Measurements from ENCODE around the gene BCCIP. TPM values are rescaled to one million over a fixed set of nuclear protein-coding genes. Genes with fewer than 3 reads are reported as not detected.

The BCCIP gene
- total RNA-seq, 4 donors from 2014 or later: 29.5 to 62.0 (median 53.5) TPM

GRCh38 chr10:125849448-125849847 lies 26.1 kb downstream of the BCCIP start:
- Histone ChIP-seq H3K36me3 (peaks cover 0 to 96% (median 17%) of the 10 kb centered on the region in 3 donors), H3K4me1 (peaks cover 0 to 4% (median 0%) of the 10 kb centered on the region in 3 donors), H3K9me3 (no peaks in the 10 kb centered on the region), H3K4me3 (no peak overlapping the region), H3K27me3 (no peaks in the 10 kb centered on the region), H3K27ac (no peak overlapping the region)
- DNase-seq: no peak
- 84 to 88% methylated on average over 7 of the region's 7 CpGs for WGBS, 2 donors
- no peak for TF ChIP-seq CTCF (IDR thresholded peaks at IDR 0.05)
- TF ChIP-seq POLR2A (IDR thresholded peaks at IDR 0.05): no peak
- intact Hi-C loops (cut with DNase I): no loop called here

- H3K36me3 ChIP-seq: peaks cover 0 to 92% (median 17%) of the 10 kb centered on the region in 3 donors
- intact Hi-C loops (cut with DNase I): no loop called here
- TF ChIP-seq CTCF (IDR thresholded peaks at IDR 0.05) (no peak), POLR2A (IDR thresholded peaks at IDR 0.05) (no peak)
- H3K27me3 ChIP-seq: no peaks in the 10 kb centered on the region
- H3K27ac ChIP-seq: no peak overlapping the region
- no peaks in the 10 kb centered on the region for H3K4me1 ChIP-seq
- no peaks in the 10 kb centered on the region for H3K9me3 ChIP-seq
- no peak for DNase-seq
- WGBS, 2 donors: 77 to 87% methylated on average over 2 of the region's 2 CpGs
- no peak overlapping the region for H3K4me3 ChIP-seq
Observed at GRCh38 chr10:125850766-125851731, 27.7 kb downstream of the BCCIP start.

GRCh38 chr10:125852487-125852886 lies 29.1 kb downstream of the BCCIP start:
- no peak overlapping the region for H3K27ac ChIP-seq
- WGBS, 2 donors: 93 to 95% methylated on average over 7 of the region's 7 CpGs
- H3K36me3 ChIP-seq: peaks cover 0 to 78% (median 17%) of the 10 kb centered on the region in 3 donors
- no peak overlapping the region for H3K4me3 ChIP-seq
- H3K9me3 ChIP-seq: no peaks in the 10 kb centered on the region
- no peak for DNase-seq
- intact Hi-C loops (cut with DNase I): no loop called here
- peaks cover 0 to 3% (median 0%) of the 10 kb centered on the region in 3 donors for H3K4me1 ChIP-seq
- no peaks in the 10 kb centered on the region for H3K27me3 ChIP-seq
- TF ChIP-seq POLR2A (IDR thresholded peaks at IDR 0.05) (no peak), CTCF (IDR thresholded peaks at IDR 0.05) (no peak)

GRCh38 chr10:125857185-125857760 lies 33.9 kb downstream of the BCCIP start:
- intact Hi-C loops (cut with DNase I): no loop called here
- TF ChIP-seq CTCF (IDR thresholded peaks at IDR 0.05): no peak
- no peak for TF ChIP-seq POLR2A (IDR thresholded peaks at IDR 0.05)
- no peak overlapping the region for H3K4me3 ChIP-seq
- peaks cover 0 to 71% (median under 1%) of the 10 kb centered on the region in 3 donors for H3K36me3 ChIP-seq
- H3K27me3 ChIP-seq: no peaks in the 10 kb centered on the region
- peaks cover 0 to 3% (median 0%) of the 10 kb centered on the region in 3 donors for H3K4me1 ChIP-seq
- no peak overlapping the region for H3K27ac ChIP-seq
- no peaks in the 10 kb centered on the region for H3K9me3 ChIP-seq
- DNase-seq: no peak
- 77 to 80% methylated on average over 2 of the region's 2 CpGs for WGBS, 2 donors

All from esophagus squamous epithelium (tissue), 5 donors.